GM23338 (cell line): Measurements from ENCODE around the gene UCMA. TPM values are rescaled to one million over a fixed set of nuclear protein-coding genes. Genes with fewer than 3 reads are reported as not detected.

ENCODE experiments used
- ATAC-seq: fragments of 200-7000 bp; cut with Tn5 transposase; 3 replicates; pipeline ENCODE4 v1.9.1; 2020
- DNase-seq: peaks from one replicate; pipeline ENCODE4 v3.0.0-alpha.2; 2015; ENCODE audit warnings: low spot score
- H2AFZ ChIP-seq: fragments of 200-600 bp; sonication (generic); 2 replicates; pipeline ENCODE4 v1.8.0; 2016; ENCODE audit warnings: antibody characterized with exemption, mild to moderate bottlenecking, moderate library complexity
- H3F3A ChIP-seq: fragments of 200-600 bp; sonication (generic); replicated peaks from 2 replicates; pipeline ENCODE4 v1.8.0; 2017; ENCODE audit warnings: antibody characterized with exemption, mixed run types, low read depth
- H3K27ac ChIP-seq: fragments of 200-600 bp; sonication (generic); 2 replicates; pipeline ENCODE4 v1.6.1; 2016; ENCODE audit warnings: low read depth
- H3K27me3 ChIP-seq: fragments of 200-600 bp; sonication (generic); 2 replicates; pipeline ENCODE4 v1.8.0; 2016; ENCODE audit warnings: mild to moderate bottlenecking, mixed run types, moderate library complexity; ENCODE audit not compliant: insufficient read depth
- H3K36me3 ChIP-seq: fragments of 200-600 bp; sonication (generic); 2 replicates; pipeline ENCODE4 v1.8.0; 2016; ENCODE audit warnings: mild to moderate bottlenecking; ENCODE audit not compliant: insufficient read depth
- H3K4me1 ChIP-seq: fragments of 200-600 bp; sonication (generic); 2 replicates; pipeline ENCODE4 v1.8.0; 2016; ENCODE audit warnings: mild to moderate bottlenecking, moderate library complexity; ENCODE audit not compliant: insufficient read depth
- H3K4me2 ChIP-seq: fragments of 200-600 bp; sonication (generic); 2 replicates; pipeline ENCODE4 v1.7.1; 2017; ENCODE audit warnings: mixed run types
- H3K4me3 ChIP-seq: fragments of 200-600 bp; sonication (generic); 2 replicates; pipeline ENCODE4 v1.6.1; 2016; ENCODE audit warnings: mixed run types
- H3K79me2 ChIP-seq: fragments of 200-600 bp; sonication (generic); replicated peaks from 2 replicates; pipeline ENCODE4 v1.8.0; 2017; ENCODE audit warnings: mild to moderate bottlenecking; ENCODE audit not compliant: insufficient read depth
- H3K9me2 ChIP-seq: fragments of 200-600 bp; sonication (generic); 2 replicates; pipeline ENCODE4 v1.8.0; 2017; ENCODE audit not compliant: insufficient read depth
- H4K20me1 ChIP-seq: fragments of 200-600 bp; sonication (generic); replicated peaks from 2 replicates; pipeline ENCODE4 v1.8.0; 2017; ENCODE audit warnings: mild to moderate bottlenecking; ENCODE audit not compliant: insufficient read depth
- H3K27ac Mint-ChIP-seq: 2 replicates; pipeline ENCODE4 v1.8.0; 2020; ENCODE audit warnings: inconsistent platforms, mild to moderate bottlenecking, moderate library complexity, mixed read lengths
- H3K27me3 Mint-ChIP-seq: 3 replicates; pipeline ENCODE4 v1.8.0; 2022; ENCODE audit warnings: low read depth, mild to moderate bottlenecking, moderate library complexity, mixed read lengths, inconsistent platforms; ENCODE audit not compliant: insufficient read depth, poor library complexity
- H3K36me3 Mint-ChIP-seq: 3 replicates; pipeline ENCODE4 v1.8.0; 2021; ENCODE audit warnings: low read depth, mild to moderate bottlenecking, inconsistent platforms, moderate library complexity, mixed read lengths
- H3K4me1 Mint-ChIP-seq: 3 replicates; pipeline ENCODE4 v1.8.0; 2020; ENCODE audit warnings: mild to moderate bottlenecking, inconsistent platforms, mixed read lengths
- H3K4me3 Mint-ChIP-seq: 3 replicates; pipeline ENCODE4 v1.8.0; 2021; ENCODE audit warnings: moderate library complexity, mild to moderate bottlenecking, inconsistent platforms, mixed read lengths
- H3K9me3 Mint-ChIP-seq: 3 replicates; pipeline ENCODE4 v1.8.0; 2020; ENCODE audit warnings: moderate library complexity, mild to moderate bottlenecking, inconsistent platforms, mixed read lengths
- EZH2 ChIP-seq: fragments of 200-600 bp; sonication (generic); IDR thresholded peaks from one replicate; pipeline ENCODE4 v1.8.0; 2017; ENCODE audit warnings: antibody characterized with exemption, mild to moderate bottlenecking, low read depth; ENCODE audit not compliant: unreplicated experiment
- EZH2phosphoT487 ChIP-seq: fragments of 200-600 bp; sonication (generic); IDR thresholded peaks from one replicate; pipeline ENCODE4 v1.8.1; 2018; ENCODE audit warnings: antibody characterized with exemption; ENCODE audit not compliant: unreplicated experiment
- JUNB ChIP-seq: IDR thresholded peaks from one replicate; pipeline ENCODE4 v1.6.1; 2016; ENCODE audit warnings: antibody characterized with exemption; ENCODE audit not compliant: unreplicated experiment
- NANOG ChIP-seq: IDR thresholded peaks from 2 replicates; pipeline ENCODE4 v1.6.1; 2016; ENCODE audit warnings: antibody characterized with exemption, borderline replicate concordance
- POLR2AphosphoS5 ChIP-seq: IDR thresholded peaks from 2 replicates; pipeline ENCODE4 v1.6.1; 2016; ENCODE audit warnings: antibody characterized with exemption, low read depth
- ZNF114 ChIP-seq: fragments of 250-450 bp; sonication (Bioruptor Pico); IDR thresholded peaks from 2 replicates; pipeline ENCODE4 v1.5.0; 2020; ENCODE audit warnings: mild to moderate bottlenecking, moderate library complexity
- ZNF462 ChIP-seq: fragments of 250-450 bp; sonication (Bioruptor Pico); IDR thresholded peaks from 2 replicates; pipeline ENCODE4 v1.5.0; 2020; ENCODE audit warnings: mild to moderate bottlenecking, moderate library complexity
- polyA plus RNA-seq: library from polyadenylated mRNA; unstranded; fragments of >200 nt; fragmentation: Nextera tagmentation; extraction: Ambion mirVana; gene quantifications from 2 replicates; pipeline ENCODE4 v1.2.1, GENCODE V29; 2016
- total RNA-seq: library from RNA; depleted of rRNA; stranded (reverse); fragments of >200 nt; shearing (Covaris generic); gene quantifications from 2 replicates; pipeline ENCODE4 v1.2.3, GENCODE V29; 2014
- TF ChIP-seq, protein P1 (sequence below): IDR thresholded peaks from one replicate; pipeline ENCODE4 v1.6.1; 2018; ENCODE audit warnings: antibody characterized with exemption; ENCODE audit not compliant: unreplicated experiment

Gene UCMA
- total and polyA plus RNA-seq, 2 experiments from 2014 or later = 12.7 to 16.7 TPM

GRCh38 chr10:13253726-13254125, 19.6 kb upstream of the UCMA start:
- Histone ChIP-seq H3K27me3 (no peaks in the 10 kb centered on the region), H3F3A (no peaks in the 10 kb centered on the region), H3K4me2 (no peak overlapping the region), H3K79me2 (no peaks in the 10 kb centered on the region), H2AFZ (peak overlapping the region; percentile 75; the same call in 1 of the 2 replicates), H3K4me3 (no peak overlapping the region), H3K4me1 (no peaks in the 10 kb centered on the region), H4K20me1 (no peaks in the 10 kb centered on the region), H3K9me2 (no peaks in the 10 kb centered on the region), H3K27ac (no peak overlapping the region), H3K36me3 (no peaks in the 10 kb centered on the region)
- Mint-ChIP-seq H3K27ac (no peak overlapping the region), H3K4me1 (peaks cover 4% of the 10 kb centered on the region; the same call in 2 of the 3 replicates), H3K9me3 (peaks cover 11% of the 10 kb centered on the region), H3K36me3 (peaks cover 6% of the 10 kb centered on the region; the same call in 1 of the 3 replicates), H3K4me3 (no peak overlapping the region), H3K27me3 (peaks cover 1% of the 10 kb centered on the region)
- TF ChIP-seq EZH2phosphoT487 (no peak), ZNF114 (CRISPR knock-in tag) (no peak), JUNB (no peak), POLR2AphosphoS5 (no peak), EZH2 (no peak), NANOG (no peak), ZNF462 (no peak)
- TF ChIP-seq, protein P1, sequence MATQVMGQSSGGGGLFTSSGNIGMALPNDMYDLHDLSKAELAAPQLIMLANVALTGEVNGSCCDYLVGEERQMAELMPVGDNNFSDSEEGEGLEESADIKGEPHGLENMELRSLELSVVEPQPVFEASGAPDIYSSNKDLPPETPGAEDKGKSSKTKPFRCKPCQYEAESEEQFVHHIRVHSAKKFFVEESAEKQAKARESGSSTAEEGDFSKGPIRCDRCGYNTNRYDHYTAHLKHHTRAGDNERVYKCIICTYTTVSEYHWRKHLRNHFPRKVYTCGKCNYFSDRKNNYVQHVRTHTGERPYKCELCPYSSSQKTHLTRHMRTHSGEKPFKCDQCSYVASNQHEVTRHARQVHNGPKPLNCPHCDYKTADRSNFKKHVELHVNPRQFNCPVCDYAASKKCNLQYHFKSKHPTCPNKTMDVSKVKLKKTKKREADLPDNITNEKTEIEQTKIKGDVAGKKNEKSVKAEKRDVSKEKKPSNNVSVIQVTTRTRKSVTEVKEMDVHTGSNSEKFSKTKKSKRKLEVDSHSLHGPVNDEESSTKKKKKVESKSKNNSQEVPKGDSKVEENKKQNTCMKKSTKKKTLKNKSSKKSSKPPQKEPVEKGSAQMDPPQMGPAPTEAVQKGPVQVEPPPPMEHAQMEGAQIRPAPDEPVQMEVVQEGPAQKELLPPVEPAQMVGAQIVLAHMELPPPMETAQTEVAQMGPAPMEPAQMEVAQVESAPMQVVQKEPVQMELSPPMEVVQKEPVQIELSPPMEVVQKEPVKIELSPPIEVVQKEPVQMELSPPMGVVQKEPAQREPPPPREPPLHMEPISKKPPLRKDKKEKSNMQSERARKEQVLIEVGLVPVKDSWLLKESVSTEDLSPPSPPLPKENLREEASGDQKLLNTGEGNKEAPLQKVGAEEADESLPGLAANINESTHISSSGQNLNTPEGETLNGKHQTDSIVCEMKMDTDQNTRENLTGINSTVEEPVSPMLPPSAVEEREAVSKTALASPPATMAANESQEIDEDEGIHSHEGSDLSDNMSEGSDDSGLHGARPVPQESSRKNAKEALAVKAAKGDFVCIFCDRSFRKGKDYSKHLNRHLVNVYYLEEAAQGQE = no peak
- ATAC-seq (no peak), DNase-seq (no peak)
